ENCODE measurements around the gene PRCC.

PRCC gene

DNA sequence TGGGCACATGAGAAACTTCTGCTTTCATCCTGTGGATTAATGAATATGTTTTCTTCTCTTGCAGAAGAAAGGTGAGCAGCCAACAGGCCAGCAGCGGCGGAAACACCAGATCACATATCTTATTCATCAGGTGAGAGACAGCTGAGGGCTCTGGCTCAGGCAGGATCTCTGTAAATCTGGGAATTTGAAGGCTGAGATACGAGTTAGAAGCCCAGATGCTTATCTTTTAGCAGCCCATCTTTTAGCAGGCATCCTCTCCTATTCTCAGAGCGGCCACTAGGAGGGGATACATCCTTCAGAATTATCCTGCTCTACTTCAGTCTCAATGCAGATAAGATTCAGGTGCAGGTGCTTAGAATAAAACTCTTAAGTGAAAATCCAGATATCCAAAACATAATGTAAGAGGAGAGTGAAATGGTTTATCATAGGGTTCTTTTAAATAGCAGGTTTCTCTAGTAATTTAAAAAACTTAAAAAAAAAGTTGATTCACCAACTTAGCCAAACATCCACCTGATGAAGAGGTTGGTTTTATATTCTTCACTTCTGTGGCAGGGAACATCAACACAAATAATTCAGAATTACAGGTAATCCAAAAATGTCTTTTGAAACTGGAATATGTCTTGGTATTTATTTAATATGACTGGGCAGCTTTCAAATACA, 30.0 kb downstream of the PRCC start:
- peak; percentile 68 for DNase-seq (ENCODE audit: low read depth)

DNA sequence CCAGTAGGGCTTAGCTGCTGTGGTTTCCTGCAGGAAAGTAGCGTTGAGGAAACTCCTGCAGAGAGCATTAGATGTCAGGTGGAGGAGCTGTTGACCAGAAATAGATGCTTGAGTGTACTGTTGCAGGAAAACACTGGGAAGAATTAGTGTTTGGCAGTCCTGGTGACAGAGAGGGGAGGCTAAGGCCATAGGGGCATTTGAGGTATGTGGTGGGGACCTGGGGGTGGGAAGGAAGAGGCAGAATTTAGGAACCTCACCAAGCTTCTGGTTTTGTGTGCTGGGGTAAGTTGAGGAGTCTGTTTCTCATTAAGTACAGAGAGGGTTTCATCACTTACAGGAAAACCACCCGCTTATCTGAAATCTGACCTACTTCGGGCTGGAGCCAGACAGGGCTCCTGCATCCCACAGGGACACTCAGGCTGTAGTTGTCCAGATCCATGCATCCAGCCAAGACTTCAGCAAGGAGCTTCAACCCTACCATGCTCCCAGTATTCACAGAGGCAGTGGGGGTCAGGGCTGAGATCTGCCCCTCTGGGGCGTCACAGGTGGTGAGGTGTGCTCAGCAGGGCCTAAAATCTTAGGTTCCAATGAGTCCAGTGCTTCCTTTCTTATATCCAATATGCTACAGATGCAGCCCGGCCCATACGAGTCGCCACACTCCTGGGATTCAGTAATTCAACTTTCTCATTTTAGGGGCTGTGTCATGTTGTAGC, 34.2 kb downstream of the PRCC start:
- DNase-seq (ENCODE audit: low read depth) = peak; percentile 90

DNA sequence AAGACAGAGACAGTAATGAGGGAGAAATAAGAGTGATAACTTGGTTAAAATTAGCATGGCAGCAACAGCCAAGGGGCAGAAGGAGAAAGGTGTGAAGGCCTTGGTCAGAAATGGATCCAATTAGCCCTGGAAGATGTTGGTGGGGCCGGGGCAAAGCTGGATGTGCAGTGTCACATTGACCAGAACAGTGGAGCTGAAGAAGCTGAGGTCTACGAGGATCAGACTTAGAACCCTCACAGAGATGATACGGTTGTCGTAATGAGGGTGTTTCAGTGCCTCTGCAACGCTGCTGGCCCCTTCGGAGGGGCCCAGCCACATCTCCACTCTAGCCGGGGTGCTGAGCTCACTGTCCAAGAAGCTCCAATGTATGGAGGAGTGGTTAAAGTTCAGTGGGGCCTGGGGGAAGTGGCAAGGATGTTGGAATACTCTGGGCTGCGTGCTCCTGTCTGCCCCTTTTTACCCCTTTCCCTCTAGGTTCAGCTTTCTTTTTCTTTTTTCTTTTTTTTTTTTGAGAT, 35.1 kb downstream of the PRCC start:
- no peak for DNase-seq (ENCODE audit: low read depth)

DNA sequence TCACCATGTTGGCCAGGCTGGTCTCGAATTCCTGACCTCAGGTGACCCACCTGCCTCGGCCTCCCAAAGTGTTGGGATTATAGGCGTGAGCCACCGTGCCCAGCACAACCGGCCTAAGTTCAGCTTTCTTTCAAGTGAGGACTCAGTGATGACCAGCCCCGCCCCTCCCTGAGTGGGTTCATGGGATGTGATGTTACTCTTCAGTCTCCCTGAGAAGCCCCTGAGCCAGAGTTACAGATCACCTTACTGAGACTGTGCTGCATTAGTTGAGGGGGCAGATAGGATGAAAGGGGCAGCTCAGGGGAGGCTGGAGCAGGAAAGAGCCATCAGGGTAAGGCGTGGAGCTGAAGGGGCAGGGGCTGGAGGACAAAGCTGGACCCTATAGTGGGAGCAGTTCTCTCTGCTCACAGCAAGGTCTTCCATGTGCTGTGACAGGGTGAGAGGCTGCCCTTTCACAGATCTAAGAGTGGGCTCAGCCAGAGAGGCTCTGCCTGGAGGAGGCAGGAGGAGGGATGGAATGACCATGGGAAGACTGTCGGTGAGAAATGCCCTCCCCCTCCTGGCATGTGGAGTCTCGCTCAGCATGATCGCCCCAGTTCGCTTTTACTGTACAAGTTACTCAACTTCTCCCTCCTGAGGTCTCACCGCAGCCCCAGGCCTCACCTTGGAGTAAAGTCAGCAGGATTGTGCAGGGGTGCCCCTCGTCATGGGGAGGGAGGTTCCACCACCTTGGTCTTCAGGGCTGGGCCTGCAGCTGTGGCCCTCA, 35.9 kb downstream of the PRCC start:
- DNase-seq (ENCODE audit: low read depth) = peak; percentile 66

DNA sequence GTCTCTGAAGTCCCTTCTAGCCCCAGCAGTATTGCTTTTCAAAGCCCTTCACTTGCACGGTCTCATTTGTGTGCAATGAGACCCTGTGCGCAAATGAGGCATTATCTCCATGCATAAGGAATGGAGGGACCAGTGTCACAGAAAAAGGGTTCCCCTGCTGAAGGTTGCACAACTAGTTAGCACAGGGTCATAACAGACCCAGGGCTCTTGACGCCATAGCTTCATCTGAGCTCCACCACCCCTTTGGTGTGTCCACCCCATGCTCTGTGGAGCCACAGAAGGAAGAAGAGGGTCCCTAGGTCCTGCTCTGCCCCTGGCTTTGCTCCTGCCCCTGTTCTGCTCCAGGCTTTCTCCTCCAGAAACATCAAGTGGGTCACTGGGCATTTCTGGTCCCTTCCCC, 36.7 kb downstream of the PRCC start:
- DNase-seq (ENCODE audit: low read depth) = no peak

DNA sequence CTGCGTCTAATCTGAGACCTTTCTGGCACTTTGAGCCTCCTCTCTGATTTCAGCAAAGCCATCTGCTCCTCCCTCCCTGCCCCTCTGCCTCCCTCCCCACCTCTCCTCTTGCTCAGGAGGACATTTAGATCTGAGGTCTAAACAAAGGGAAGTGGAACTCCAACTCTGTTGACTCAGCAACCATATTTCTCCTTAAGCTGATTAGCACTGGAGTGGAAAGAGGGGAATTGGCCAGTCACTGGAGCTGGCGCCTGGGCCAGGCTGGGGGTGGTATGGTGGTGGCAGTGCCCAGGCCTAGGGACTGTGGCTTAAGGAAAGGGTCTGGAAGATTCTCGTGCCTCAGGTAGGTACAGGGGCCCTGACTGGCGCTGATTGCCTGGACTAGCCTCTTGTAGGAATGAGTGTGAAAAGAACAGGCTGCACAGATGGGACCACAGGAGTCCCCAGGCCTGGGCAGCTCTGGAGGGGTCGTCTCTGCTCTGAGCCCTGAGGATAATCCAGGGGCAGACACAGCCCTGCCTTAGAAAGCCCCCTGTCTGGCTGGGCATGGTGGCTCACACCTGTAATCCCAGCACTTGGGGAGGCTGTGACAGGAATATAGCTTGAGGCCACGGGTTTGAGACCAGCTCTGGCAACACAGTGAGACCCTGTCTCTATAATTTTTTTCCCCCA, 37.4 kb downstream of the PRCC start:
- peak; percentile 64 for DNase-seq (ENCODE audit: low read depth)

DNA sequence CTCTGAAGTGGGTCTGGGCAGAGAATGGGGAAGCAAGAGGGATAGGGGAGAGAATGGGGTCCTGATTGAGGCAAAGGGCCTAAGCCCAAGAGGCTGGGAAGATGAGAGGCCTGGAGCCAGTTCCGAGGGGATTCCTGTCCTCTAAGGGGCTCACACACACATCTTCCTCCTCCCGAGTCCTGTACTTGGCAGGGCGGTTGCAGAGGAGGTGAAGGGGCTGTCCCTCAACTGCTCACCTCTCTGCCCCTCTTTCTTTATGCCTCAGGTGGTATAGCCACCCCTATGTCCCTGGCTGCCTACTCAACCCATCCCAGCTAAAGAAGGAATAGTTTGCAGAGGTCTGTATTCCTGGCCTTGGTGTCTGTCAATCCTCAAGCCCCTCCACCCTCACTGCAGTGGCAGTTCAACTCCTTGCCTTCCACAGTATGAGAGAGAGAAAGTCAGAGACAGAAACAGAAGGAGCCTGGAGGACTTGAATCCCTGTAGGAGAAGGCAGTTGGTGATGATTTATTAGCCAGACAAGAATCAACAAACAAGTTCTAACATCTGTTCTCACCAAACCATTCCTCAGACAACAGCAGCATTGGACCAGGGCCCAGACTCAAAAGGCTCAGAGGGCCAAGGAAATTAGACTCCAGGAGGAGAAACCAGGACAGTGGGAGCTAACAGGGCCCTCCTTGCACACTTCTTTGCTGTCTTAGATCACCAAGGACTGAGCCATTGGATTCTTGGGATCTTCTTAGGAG, 38.6 kb downstream of the PRCC start:
- DNase-seq (ENCODE audit: low read depth) = peak; percentile 87

DNA sequence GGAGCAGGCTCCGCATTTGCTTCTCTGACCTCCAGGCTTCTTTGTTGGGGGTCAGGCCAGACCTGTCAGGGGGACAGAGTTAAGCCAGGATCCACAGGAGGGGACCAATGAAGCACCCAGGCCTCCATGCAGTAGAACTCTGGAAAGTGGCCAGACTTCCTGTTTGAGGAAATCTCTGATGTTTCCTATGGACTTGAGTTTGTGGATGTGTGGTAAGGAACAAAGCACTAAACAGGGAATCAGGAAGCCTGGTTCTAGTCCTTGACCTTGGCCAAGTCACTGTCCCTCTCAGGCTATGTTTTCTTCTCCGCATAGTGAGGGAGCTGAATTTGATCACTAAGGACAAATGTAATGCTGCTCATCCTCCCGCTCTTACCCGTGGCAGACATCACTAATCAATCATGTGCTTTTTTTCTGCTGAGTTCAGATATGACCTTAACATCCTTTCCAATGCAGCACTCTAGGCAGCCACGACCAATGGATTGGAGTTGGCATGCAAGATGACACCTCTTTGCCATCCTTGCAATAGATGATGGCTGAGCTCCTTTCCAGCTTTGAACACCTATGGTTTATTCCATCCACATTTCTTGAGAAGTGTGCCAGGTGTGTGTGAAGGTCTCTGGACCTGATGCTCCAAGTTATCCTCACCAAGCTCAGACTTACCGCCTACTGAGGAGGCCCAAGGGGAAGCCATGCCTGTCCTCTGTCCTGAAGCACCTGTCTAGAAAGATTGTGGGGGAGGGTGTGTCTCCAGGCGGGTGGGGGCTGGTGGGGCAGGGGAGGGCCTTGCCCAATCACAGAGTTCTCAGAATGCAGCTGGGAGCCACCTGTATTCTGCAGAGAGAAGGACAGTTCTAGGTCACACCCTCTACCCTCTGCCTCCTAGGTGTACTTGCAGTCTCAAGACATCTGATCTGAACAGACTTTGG, 39.4 kb downstream of the PRCC start:
- DNase-seq (ENCODE audit: low read depth) = no peak

DNA sequence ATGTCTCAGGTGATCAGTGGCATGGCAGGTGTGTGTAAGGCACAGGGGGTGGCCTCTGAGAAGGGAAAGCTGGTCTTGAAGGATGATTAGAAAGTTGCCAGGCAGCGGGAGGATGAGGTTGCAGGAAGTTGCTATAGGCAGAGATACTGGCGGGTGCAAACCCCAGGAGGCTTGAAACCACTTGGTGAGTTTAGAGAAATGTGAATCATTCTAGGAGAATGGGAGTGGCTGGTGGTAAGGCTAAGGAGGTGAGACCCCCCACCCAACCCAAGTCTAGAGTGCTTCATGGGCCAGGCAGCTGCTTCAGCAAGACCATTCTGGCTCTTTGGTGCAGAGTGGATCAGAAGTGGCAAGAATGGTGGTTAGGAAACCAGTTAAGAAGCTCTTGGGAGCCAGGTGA, 40.3 kb downstream of the PRCC start:
- DNase-seq (ENCODE audit: low read depth) = no peak

DNA sequence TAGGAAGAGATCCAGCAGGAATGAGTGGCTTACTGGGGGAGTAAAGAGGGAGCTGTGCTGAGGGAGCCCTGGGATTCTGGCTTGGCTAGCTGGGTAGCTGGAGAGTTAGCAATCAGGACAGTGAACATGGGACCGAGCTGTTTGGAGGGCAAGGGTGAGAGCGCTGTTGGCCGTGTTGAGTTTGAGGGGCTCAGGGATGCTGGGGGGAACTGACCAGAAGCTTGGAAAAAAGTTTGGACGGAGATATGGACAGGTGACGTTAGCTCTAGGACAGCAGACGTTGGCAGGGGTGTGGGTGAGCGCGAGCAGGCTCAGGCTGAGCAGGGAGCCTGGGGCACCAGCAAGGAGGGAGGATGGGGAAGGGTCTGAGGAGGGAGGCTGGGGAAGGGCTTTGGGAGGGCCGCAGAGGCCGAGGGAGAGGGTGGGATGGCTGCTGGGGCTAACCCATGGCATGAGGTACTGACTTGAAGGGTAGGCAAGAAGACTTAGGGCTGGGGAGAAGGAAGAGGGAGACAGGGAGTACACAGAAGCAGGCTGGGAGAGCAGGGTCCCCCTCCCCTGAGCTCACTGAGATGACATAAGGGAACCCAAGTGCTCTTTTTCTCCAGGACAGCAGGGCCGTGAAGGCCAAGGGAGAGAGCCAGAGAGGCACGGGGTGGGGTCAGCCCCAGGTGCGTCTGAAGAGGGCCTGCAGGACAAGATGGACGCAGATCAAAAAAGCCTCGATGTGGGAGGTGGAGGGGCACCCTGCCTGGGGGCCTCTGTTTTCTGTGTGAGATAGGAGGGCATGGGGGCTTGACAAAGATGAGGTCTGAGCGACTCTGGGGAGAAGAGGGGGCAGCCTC, 41.1 kb downstream of the PRCC start:
- no peak for DNase-seq (ENCODE audit: low read depth)

DNA sequence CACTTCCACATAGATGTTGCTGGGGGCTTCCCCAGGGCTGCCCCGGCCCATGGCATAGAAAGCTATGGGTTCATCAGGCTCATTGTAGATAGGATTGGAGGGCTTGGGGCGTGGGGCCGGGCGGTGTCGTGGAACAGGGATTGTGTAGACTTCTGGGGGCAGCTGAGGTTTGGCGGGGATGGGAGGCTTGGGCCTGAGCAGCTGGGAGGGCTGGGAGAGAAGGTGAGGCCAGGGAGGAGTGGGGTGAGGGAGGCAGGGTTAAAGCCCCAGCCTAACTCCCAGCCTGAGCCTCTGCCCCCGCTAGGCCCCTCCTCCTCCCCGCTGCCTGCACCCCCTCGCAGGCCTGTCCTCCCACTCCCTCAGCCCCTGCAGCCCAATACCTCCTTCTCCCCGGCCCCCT, 41.9 kb downstream of the PRCC start:
- DNase-seq (ENCODE audit: low read depth) = no peak

DNA sequence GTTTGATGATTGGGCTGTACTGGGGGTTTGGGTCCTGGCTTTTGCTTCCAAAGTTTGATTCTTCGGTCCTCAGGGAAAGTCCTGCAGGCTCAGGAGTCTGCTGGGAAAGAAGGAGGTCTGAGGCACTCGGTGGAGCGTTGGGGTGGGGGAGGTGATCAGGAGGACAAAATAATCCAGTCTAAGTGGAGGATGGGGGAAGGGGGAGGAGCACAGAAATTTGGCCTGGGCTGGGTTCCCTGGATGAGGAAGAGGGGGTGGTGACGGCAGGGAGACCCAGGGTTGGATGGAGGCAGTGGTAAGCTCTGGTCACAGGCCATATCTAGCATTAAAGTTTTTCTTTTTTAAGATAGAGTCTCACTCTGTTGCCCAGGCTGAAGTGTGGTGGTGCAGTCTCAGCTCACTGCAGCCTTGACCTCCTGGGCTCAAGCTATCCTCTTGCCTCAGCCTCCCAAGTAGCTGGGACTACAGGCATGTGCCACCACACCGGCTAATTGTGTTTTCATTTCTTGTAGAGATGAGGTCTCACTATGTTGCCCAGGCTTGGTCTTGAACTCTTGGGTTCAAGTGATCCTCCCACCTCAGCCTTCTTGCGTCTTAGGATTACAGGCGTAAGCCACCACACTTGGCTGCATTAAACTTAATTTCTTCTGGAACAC, 42.5 kb downstream of the PRCC start:
- no peak for DNase-seq (ENCODE audit: low read depth)

DNA sequence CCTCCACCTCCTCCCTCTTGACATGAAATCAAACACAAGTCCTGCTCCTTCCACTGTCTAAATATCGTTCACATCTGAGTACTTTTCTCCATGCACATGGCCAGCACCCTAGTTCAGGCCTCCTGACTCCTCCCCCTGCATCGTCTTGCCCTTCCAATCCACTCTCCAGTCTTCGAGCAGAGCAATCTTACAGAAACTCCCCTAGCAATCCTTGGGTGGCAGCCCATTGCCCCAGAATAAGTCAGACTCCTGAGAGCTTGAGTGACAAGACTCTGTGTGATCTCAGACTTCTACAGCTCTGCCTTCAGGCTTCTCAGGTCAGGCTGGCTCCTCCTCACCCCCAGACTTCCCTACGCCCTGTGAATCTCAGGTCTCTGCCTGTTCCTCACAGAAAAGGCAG, 43.8 kb downstream of the PRCC start:
- peak; percentile 35 for DNase-seq (ENCODE audit: low read depth)

DNA sequence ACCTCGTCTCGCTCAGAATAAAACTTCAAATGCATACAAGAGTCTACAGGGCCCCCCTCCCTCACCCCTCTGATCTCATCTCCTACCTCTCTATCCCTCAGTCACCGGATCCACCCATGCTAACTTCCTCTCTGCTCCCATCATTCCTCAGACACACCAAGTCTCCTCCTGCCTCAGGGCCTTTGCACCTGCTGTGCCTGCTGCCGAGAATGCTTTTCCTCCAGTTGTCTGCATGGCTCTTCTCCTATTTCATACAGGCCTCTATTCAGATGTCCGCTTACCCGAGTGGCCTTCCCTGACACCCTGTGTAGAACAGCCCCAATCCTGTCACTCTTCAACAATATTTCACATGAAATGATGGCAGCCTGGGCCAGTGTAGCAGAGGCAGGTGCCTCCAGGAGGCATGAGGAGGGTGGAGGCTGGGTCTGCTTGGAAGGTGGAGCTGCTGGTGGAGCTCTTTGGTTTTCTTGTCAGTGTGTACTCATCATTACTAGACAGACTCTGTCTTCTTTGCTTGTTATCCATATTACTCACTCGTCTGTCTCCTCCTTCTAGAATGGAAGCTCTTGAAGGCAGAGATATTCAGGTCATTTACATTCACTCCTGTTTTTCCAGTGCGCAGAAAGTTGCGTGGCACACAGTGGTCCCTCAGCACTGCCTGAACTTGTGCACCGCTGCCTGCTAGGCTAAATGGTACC, 45.1 kb downstream of the PRCC start:
- DNase-seq (ENCODE audit: low read depth) = no peak

DNA sequence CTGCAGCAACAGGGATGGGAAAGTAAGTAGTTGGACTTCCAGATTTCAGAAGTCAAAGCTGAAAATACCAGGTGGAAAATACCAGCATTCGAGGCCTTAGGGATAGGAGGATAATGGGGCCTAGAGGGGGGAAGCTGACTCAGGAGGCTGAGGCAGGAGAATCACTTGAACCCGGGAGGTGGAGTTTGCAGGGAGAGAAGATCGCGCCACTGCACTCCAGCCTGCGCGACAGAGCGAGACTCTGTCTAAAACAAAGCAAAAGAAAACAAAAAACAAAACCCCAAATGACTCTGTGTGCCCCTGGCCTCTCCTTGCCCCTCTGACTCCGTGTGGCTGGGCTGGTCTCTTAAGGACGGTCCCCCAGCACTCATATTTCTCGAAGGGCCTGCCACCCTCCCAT, 46.0 kb downstream of the PRCC start:
- DNase-seq (ENCODE audit: low read depth) = no peak

DNA sequence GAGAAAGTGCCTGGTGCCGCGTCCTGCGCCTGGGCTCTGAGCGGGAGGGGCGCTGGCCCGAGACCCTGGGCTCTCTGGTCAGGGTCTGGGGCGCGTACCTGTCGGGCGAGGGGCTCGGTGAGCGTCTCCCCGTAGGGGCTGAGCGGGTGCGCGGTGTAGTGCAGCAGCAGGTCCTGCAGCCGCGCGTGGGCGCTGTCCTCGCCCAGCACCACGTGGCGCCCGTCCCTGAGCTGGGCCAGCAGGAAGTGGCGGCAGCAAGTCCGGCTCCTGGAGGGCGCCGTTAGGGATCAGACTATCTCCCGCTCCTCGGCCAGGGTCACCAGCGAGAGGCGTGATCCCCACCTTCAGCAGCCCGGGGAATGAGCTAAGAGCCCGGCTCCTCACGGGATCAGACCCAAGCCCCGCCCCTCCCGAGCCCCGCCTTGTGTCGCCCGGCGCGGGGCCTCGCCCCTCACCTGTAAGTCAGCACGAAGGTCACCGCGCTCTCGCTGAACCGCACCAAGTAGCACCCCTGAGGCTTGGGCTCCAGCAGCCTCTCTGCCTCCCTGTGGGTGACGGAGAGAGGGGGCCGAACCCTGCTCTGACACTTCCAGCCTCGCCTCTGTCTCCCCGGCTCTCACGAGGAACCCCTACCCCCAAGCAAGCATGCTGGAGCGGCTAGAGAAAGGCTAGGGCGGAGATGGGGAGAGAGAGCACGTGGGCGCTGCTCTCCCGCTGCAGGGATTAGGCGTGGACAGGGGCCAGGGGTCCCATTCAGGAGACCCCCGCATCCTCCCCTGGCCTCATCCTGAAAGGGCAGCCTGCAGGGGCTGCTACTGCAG, 46.6 kb downstream of the PRCC start:
- DNase-seq (ENCODE audit: low read depth) = peak; percentile 41

DNA sequence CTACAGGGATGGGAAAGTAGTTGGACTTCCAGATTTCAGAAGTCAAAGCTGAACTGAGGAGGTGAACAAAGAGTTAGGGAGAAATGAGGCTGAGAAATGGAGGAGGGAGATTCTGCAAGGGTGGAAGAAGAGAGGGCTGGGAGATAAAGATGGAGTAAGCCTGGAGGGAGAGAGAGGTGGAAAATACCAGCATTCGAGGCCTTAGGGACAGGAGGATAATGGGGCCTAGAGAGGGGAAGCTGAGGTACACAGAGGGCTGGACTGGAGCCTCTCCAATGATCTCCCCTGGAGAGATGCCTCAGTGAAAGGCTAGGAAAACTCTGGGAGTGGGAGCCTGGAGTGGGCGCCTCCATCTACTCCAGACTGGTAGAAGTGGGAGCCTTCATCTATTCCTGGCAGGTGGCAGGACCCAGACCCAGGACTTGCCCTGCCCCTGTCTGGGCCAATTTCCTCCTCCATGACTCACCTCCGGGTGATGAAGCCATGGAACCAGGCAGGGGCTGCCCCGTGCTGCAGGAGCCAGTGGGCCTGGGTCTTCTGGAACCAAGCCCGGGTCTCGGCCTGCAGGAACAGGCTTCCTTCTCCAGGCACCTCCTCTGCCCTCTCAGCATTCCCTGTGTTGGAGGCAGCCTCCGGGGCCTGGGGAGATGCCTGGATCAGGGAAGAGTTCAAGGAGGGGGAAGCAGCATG, 47.4 kb downstream of the PRCC start:
- DNase-seq (ENCODE audit: low read depth) = no peak

All from amniotic epithelial cell (primary cell).